Erythroblast (primary cell): ENCODE measurements around the gene TMEM185A.
"Not testable (repeated sequence)": the region's sequence is repeated elsewhere in the genome, so short reads cannot be mapped to it uniquely, and the experiment has no call there.

Experiments used
- GATA1 ChIP-seq: IDR thresholded peaks from 2 replicates; pipeline ENCODE4 v1.6.1; 2011; ENCODE audit warnings: low read depth, mild to moderate bottlenecking, control low read depth, low read length, moderate library complexity
- POLR2A ChIP-seq: IDR thresholded peaks from 2 replicates; pipeline ENCODE4 v1.6.1; 2011; ENCODE audit warnings: mild to moderate bottlenecking, low read length

DNA sequence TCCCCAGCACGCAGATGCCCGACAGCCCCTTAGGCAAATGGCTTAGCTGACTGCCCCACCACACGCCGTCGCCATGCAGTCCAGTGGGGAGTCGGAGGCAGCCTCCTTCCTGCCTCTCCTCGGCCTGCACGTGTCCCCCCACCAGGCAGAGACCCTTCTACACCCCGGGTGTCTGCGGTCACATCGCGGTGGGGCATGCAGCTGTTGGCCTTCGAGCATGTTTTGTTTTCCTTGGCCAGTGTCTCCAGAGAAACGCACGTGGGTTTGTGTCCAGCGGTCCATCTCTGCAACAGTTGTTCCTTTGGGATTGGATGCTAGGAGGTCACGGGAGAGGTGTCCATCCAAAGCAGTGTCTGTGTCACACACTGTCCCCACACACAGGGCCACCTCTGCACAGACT is 36.4 kb downstream of the TMEM185A start, which contains the start of gene HSFX2:
- not testable (repeated sequence) for TF ChIP-seq POLR2A, GATA1
